ENCODE results near the gene ARFGAP1.

The ARFGAP1 gene

DNA sequence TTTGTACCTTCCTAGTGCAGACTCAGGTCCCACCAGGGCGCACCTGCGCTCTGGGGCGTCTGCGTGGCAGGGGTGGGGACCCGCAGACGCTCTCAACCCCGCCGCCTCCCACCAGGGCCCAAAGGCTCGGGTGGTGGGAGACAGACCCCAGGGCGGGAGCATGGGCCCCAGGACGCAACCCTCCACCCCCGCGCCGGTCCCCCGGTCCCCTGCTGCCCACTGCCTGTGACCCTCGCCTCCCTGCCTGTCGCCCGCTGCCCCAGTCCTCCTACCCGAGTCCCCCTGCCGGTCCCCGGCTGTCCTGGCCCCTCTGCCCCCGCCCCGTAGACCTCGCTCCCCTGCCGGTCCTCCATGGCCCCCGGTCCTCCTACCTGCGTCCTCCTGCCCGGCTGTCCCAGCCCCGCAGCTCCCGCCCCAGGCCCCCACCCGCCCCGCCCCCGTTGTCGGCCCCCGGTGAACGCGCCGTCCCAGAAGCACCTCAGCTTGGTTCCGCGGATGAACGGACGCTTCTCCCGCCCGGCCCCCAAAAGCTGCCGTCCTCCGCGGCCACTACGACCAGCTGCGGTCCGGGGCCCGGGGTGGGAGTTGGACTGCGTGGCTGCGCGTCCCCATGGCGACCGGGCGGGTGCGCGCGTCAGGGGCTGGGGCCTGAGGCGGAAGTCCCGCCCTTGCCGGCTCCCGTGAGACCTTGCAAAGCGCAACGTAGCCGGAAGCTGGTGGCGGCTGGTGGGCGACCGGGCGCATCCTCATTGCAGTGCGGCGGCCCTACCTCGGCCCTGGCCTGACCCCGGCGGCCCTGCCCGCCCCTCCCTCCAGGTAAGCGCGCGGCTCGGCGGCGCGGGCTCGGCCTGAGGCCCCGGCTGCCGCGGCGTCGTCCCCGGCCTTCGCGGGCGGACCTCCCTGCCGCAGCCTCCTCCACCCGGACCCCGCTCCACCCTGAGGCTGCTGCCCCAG is at the start of gene ARFGAP1:
Gene ARFGAP1, plus strand, starts transcription at position 709 of the 954 bp plus-strand sequence. CDS start 2,768 bp downstream, outside the sequence.
- peak; percentile 90 for DNase-seq

DNA sequence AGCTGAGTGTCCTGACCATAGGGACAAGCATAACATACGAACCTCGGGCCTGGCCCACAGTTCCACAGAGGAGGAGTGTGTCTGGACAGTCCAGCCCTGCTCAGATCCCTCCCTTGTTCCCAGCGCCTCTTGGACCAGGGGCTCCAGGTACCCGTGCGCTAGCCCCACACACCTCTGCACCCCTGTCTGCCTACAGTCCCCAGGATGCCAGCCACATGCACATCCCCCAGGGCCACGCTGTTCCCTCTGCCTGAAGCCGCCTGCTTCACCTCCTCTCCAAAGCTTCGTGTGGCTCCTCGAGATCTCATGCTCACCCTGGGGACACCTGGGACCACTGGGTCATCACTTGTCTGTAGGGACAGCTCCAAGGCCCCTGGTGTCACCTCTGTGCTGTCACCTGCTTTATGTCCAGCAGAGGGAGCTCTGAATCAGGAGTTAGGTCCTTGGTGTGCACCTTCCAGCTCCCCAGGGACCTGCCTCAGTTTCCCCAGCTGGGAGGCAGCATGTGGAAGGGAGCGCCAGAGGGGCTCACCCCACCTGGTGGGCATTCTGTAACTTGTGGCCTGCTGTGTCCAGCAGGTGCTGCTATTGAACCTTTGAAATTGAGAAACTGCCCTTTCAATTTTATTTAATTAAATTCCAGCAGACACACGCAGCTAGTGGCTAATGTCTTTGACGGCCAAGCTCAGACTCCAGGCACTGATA is 49.3 kb upstream of the ARFGAP1 start:
- DNase-seq, result peak; percentile 42

- DNase-seq, result no peak
These were observed 48.8 kb upstream of the ARFGAP1 start for GRCh38 chr20:63223826-63224207.

DNA sequence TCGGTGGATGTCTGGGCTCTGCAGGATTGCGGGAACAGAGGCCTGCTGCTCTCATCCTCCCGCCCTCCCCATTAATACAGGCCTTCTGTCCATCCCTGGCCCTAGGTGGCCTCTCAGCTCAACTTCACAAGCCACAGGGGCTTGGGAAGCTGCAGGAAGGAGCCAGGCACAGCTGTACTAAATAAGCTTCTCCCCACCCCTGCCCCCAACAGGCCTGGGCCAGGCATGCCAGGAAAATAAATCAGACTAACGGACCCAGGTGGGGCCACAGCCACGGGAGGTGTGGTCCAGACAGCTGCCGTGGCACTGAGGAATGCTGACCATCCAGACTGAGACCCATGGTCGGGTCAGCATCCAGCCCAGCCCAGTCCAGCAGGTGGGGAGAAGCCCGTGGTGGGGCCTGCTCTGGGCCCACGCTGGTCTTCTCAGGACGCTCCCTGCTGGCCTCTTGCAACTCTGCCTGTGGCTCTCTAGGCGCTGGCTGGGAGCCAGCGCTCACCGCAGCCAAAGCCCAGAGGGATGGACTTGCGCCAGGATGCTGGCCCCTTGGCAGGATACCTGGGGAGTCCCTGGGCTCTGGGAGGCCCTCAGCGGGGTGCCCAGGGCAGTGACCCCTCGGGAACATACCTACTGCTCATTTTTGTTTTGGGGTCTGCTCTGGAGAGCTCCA is 48.1 kb upstream of the ARFGAP1 start:
- DNase-seq, result no peak

DNA sequence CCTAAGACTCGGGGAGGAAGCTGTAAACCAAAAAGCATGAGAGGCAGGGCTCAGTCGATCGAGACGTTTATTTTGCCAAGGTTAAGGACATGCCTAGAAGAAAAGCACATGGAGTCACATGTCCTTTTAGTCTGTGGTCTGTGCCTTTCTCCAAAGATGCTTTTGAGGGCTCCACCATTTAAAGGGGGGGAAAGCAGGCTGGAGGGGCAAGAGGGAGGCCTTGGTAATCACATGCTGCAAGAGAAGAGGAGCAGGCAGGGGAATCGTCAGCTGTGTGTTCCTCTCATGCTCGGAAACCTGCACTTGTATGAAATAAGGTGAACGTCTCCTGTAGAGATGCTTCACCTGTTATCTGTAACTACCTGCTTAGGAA is 47.5 kb upstream of the ARFGAP1 start:
- DNase-seq, result no peak

DNA sequence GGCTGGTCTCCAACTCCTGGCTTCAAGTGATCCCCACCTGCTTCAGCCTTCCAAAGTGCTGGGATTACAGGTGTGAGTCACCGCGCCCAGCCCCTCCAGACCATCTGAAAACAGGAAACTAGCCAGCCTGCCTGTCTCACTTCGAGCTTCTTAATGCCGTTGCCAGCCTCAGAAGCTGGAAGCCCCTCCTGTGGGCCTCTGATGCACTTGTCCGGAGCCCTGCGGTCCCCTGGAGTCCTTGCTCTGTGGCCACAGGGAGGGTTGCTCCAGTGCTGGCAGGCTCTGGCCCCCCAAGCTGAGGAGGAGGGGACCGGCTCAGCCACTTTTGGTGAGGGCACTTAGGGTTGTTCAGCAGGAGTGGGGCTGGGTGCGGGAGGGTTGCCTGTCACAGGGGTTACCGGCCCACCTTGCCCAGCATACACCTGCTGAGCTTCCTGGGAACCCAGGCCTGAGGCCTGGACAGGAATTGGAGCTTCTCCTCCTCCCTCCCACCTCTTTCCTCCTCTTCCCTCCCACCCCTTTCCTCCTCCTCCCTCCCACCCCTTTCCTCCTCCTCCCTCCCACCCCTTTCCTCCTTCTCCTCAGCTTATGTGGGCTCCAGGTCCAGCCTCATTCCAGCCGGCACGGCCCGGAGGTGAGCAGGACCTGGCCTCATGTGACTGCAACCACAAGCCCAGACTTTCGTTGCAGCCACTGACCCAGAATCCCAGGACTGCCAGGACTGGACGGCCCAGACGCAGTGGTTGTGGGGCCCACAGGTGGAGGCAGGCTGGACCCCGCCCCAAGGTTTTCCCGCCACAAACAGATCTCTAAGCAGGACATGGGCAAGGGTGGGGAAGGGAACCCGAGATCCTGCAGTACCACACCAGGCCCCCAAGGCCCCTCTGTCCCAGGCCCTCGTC is 46.3 kb upstream of the ARFGAP1 start:
- DNase-seq, result no peak

DNA sequence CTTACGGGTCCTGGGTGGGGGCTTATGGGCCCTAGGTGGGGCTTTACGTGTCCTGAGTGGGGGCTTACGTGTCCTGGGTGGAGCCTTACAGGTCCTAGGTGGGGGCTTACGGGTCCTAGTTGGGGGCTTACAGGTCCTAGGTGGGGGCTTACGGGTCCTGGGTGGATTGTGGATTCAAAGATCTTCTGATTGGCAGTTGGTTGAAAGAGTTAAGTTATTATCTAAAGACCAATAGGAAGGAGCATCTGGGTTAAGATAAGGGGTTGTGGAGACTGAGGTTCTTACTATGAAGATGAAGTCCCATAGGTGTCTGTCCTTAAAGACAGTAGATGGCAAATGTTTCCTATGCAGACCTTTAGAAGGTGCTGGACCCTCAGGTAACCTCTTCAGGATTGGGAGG is 45.4 kb upstream of the ARFGAP1 start:
- no peak for DNase-seq

DNA sequence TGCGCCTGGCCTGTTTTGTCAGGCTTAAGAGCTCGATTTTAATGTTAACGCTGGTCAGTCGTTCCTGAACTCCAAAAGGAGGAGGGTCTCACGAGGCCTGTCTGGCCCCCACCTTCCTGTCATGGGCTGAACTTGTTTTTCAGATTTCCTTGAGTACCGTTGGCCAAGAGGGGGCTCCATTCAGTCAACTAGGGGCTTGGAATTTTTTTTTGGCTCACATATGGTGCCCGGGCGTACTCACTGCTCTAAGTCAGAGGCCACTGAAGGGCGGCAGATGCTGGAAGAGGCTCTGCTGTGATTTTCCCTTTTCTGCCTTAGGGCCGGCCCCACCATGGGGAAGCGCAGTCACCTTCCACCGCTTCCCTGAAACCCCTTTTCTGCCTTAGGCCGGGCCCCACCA is 43.8 kb upstream of the ARFGAP1 start:
- DNase-seq, result no peak

GRCh38 chr20:63230800-63231268 is 41.8 kb upstream of the ARFGAP1 start:
- no peak for DNase-seq

- DNase-seq, result no peak
These were observed 40.2 kb upstream of the ARFGAP1 start for GRCh38 chr20:63232235-63233060.

DNA sequence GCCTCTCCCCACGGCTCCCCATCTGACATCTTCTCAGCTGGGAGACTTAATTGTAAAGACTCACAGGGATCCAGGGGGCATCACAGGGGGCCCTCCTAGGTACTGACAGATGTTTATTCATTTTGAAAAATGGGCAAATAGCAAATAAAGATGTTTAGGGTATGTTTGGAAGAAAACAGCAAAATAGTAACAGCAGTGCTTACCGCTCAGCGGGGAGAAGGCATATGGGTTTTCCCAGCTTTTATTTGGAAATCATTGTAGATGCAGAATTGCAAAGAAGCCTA is 39.6 kb upstream of the ARFGAP1 start:
- no peak for DNase-seq

DNA sequence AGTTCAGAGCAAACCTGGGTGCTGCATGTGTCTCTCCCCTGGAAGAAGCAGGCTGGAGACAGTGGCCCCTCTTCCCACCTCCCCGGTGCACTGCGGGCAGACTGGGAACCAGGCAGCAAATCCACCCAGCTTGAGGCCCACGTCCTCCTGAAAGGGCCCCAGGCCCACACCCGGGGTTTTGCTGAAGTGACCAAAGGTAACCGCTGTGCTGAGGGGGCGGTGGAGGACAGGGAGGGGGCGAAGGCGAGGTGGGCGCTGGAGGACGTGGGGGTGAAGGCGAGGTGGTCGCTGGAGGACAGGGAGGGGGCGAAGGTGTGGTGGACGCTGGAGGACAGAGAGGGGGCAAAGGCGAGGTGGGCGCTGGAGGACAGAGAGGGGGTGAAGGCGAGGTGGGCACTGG is 38.7 kb upstream of the ARFGAP1 start:
- DNase-seq, result no peak

- DNase-seq, result peak; percentile 32
These were observed 37.8 kb upstream of the ARFGAP1 start for GRCh38 chr20:63234693-63235398.

DNA sequence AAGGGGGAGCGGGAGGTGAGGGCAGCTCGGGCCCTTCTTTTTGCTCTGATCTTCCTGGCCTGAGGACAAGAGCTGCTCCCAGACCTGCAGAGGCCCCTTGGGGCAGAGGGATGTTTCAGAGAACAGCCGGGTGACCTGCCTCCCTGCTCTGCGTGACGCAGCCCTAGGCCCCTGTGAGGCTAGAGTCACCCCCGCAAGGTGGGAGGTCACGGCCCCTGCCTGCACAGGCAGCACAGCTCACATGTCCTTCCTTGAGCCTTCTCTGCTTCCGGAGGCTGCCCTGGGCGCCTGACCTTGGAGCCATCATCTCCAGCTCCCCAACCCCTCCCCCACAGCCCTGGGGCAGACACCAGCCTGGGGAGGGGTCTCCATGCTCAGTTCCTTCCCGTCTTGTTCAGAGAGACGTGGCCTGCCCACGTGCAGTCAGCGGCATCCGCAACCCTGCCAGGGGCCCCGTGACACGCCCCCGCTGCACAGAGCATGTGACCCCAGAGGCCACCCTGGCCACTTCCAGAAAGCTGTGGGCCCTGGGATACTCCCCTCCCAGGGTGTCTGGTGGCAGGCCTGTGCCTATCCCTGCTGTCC is 37.1 kb upstream of the ARFGAP1 start, which contains the start of gene BIRC7:
Gene BIRC7, plus strand, starts transcription at position 507 of the 585 bp plus-strand sequence. CDS start 192 bp downstream, outside the sequence.
- no peak for DNase-seq

DNA sequence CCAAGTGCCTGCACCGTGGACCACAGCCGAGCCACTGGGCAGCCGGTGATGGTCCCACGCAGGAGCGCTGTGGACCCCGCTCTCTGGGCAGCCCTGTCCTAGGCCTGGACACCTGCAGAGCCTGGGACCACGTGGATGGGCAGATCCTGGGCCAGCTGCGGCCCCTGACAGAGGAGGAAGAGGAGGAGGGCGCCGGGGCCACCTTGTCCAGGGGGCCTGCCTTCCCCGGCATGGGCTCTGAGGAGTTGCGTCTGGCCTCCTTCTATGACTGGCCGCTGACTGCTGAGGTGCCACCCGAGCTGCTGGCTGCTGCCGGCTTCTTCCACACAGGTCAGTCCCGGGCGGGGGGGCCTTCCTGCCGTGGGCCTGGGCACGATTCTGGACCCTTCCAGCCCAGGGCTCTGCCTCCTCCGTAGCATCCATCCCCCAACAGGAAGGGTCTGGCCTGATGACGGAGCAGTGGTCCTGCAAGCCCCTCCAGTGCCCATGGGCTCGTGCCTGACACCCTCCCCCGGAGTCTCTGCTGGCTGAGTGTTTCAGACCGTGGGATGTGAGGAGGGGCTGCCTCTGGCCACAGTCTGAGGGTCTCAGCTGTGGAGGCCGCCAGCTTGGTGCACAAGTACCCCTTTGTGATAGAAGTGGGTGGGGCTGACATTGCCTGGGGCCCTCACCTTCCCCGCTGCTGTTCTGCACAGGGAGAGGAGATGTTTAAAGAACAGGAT is 36.3 kb upstream of the ARFGAP1 start:
- no peak for DNase-seq

DNA sequence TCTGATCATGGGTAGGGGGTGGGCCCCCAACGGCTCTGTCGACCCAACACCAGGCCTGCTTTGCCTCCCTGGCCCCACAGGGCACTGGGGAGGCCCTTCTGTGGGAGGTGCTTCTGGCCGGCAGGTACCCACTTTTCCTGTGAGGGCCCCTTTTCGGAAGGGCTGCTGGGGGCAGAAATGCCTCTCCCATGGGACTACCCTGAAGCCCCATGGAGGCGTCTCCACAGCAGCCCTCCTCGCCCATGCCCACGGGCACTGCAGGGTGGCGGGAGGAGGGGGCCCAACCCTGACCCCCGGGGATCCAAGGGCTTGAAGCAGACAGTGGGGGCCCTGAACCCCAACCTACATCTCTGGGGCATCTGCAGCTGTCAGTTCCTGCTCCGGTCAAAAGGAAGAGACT is 34.6 kb upstream of the ARFGAP1 start:
- no peak for DNase-seq

- no peak for DNase-seq
These were observed 34.0 kb upstream of the ARFGAP1 start for GRCh38 chr20:63238514-63239125.

GRCh38 chr20:63239431-63239830 is 33.2 kb upstream of the ARFGAP1 start:
- DNase-seq, result no peak

DNA sequence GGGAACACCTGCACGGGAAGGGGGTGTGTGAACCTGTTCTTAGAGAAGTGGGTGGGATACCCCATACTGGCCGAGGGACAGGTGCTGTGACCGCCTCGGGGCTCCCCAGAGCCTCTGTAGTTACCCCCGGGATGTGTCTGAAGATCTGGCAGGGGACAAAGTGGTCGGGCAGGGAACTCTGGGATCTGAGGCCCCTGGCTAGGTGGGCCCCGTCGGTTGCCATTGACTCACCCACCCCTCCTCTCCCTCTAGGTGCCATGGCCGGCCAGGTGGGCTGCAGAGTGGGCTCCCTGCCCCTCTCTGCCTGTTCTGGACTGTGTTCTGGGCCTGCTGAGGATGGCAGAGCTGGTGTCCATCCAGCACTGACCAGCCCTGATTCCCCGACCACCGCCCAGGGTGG is 32.6 kb upstream of the ARFGAP1 start:
- no peak for DNase-seq

Measured in activated CD8-positive, alpha-beta memory T cell treated with anti-CD3 and anti-CD28 coated beads, Interleukin-2, amount 50 U/mL, for 4 hours (primary cell).